Measurements from ENCODE around the gene APLF.
"Not testable (repeated sequence)": the region's sequence is repeated elsewhere in the genome, so short reads cannot be mapped to it uniquely, and the experiment has no call there.

Gene APLF

GRCh38 chr2:68529651-68530050 lies 62.3 kb downstream of the APLF start:
- DNase-seq (ENCODE audit: low read depth): not testable (repeated sequence)

GRCh38 chr2:68536000-68536399 lies 68.6 kb downstream of the APLF start:
- no peak for DNase-seq (ENCODE audit: low read depth)

GRCh38 chr2:68537011-68537410 lies 69.6 kb downstream of the APLF start:
- no peak for DNase-seq (ENCODE audit: low read depth)

GRCh38 chr2:68537809-68538208 lies 70.4 kb downstream of the APLF start:
- DNase-seq (ENCODE audit: low read depth): no peak

GRCh38 chr2:68544811-68545210 lies 77.4 kb downstream of the APLF start:
- DNase-seq (ENCODE audit: low read depth): no peak

- DNase-seq (ENCODE audit: low read depth): no peak
Measured at GRCh38 chr2:68548396-68548795, 81.0 kb downstream of the APLF start.

GRCh38 chr2:68553098-68553497 lies 85.7 kb downstream of the APLF start:
- DNase-seq (ENCODE audit: low read depth): no peak

- not testable (repeated sequence) for DNase-seq (ENCODE audit: low read depth)
Measured at GRCh38 chr2:68555425-68556206, 88.2 kb downstream of the APLF start.

GRCh38 chr2:68556381-68556780 lies 89.0 kb downstream of the APLF start:
- DNase-seq (ENCODE audit: low read depth): no peak

GRCh38 chr2:68558576-68558975 lies 91.2 kb downstream of the APLF start:
- DNase-seq (ENCODE audit: low read depth): no peak

- DNase-seq (ENCODE audit: low read depth): no peak
Measured at GRCh38 chr2:68559692-68560091, 92.3 kb downstream of the APLF start.

GRCh38 chr2:68560545-68560944 lies 93.2 kb downstream of the APLF start:
- DNase-seq (ENCODE audit: low read depth): no peak

- DNase-seq (ENCODE audit: low read depth): no peak
Measured at GRCh38 chr2:68561372-68561771, 94.0 kb downstream of the APLF start.

- no peak for DNase-seq (ENCODE audit: low read depth)
Measured at GRCh38 chr2:68562934-68563333, 95.5 kb downstream of the APLF start.

GRCh38 chr2:68564426-68564825 lies 97.0 kb downstream of the APLF start:
- DNase-seq (ENCODE audit: low read depth): no peak

GRCh38 chr2:68565273-68565672 lies 97.9 kb downstream of the APLF start:
- DNase-seq (ENCODE audit: low read depth): no peak

- no peak for DNase-seq (ENCODE audit: low read depth)
Measured at GRCh38 chr2:68565858-68566257, 98.5 kb downstream of the APLF start.

GRCh38 chr2:68566362-68566761 lies 99.0 kb downstream of the APLF start:
- DNase-seq (ENCODE audit: low read depth): no peak

- DNase-seq (ENCODE audit: low read depth): no peak
Measured at GRCh38 chr2:68568116-68568515, 100.7 kb downstream of the APLF start.

- no peak for DNase-seq (ENCODE audit: low read depth)
Measured at GRCh38 chr2:68569604-68570003, 102.2 kb downstream of the APLF start.

- DNase-seq (ENCODE audit: low read depth): not testable (repeated sequence)
Measured at GRCh38 chr2:68570434-68570833, 103.0 kb downstream of the APLF start.

- no peak for DNase-seq (ENCODE audit: low read depth)
Measured at GRCh38 chr2:68574202-68574791, 106.9 kb downstream of the APLF start.

GRCh38 chr2:68577183-68577582 lies 109.8 kb downstream of the APLF start:
- DNase-seq (ENCODE audit: low read depth): no peak

- no peak for DNase-seq (ENCODE audit: low read depth)
Measured at GRCh38 chr2:68579689-68580088, 112.3 kb downstream of the APLF start.
